Ovary (tissue), 9 donors: ENCODE results near the gene CHAC1. TPM values are rescaled to one million over a fixed set of nuclear protein-coding genes. Genes with fewer than 3 reads are reported as not detected.

Experiments used
- DNase-seq, 5 donors: peaks; one replicate each; pipeline ENCODE4 v3.0.0-alpha.2; 2019 to 2020
- H3K27ac ChIP-seq, 2 donors: fragments of 200-600 bp; one replicate each; pipeline versions ENCODE4 v1.5.1 to v1.8.0; 2019 to 2022
- H3K27me3 ChIP-seq: fragments of 200-600 bp; one replicate; pipeline ENCODE4 v1.8.0; 2022
- H3K36me3 ChIP-seq: fragments of 200-600 bp; sonication (generic); one replicate; pipeline ENCODE4 v1.5.1; 2019
- H3K4me1 ChIP-seq: one replicate; pipeline ENCODE4 v1.8.1; 2013; ENCODE audit warnings: mild to moderate bottlenecking, moderate library complexity; ENCODE audit not compliant: insufficient read depth
- H3K4me3 ChIP-seq: fragments of 200-600 bp; sonication (generic); one replicate; pipeline ENCODE4 v1.5.1; 2017
- H3K9me3 ChIP-seq, 2 donors: fragments of 200-600 bp in 1 of 2; sonication (generic) in 1 of 2; one replicate each; pipeline versions ENCODE4 v1.5.1 to v1.8.1; 2013 to 2019; ENCODE audit warnings: mild to moderate bottlenecking in 1 of 2, moderate library complexity in 1 of 2
- EP300 ChIP-seq: sonication (generic); formaldehyde crosslinking; IDR thresholded peaks from one replicate; pipeline ENCODE4 v1.6.1; 2017; ENCODE audit warnings: antibody characterized with exemption
- POLR2A ChIP-seq: fragments of 450-650 bp; IDR thresholded peaks from one replicate; pipeline ENCODE4 v1.6.1; 2017; ENCODE audit warnings: antibody characterized with exemption, mild to moderate bottlenecking, moderate library complexity
- WGBS, 3 donors: extraction: QIAGEN DNeasy Blood & Tissue Kit in 1 of 3; methylation state at CpG; one replicate each; pipeline versions ENCODE4 v1.1.5 to v1.1.7; 2013 to 2017; 5-methylcytosine and 5-hydroxymethylcytosine counted together
- intact Hi-C, 4 donors: fragments of 100-400 bp; cut with DNase I; formaldehyde crosslinking; loops; one replicate each; pipeline versions ENCODE4 v1.11.0 to v1.15.1; 2022 to 2023
- polyA plus RNA-seq, 2 donors: library from polyadenylated mRNA; stranded (reverse); fragments of 200-250 nt in 1 of 2; fragments of 350-450 nt in 1 of 2; fragmentation: Illumina TruSeq in 1 of 2; extraction: RNeasy Lipid Tissue Mini Kit (QIAGEN cat#74804) in 1 of 2; gene quantifications; one replicate each; pipeline ENCODE4 v1.2.3, GENCODE V29; 2013 to 2014
- total RNA-seq, 7 donors: library from RNA; depleted of rRNA in 2 of 7; stranded (reverse); fragments of >200 nt in 2 of 7; fragmentation: NEBNext Ultra II Directional in 3 of 7; extraction: Animal tissue kit (Norgen Biotek cat#: 25700) in 3 of 7; gene quantifications; one replicate each; pipeline versions ENCODE4 v1.1.0 to v1.2.4, GENCODE V29; 2016 to 2023
- TF ChIP-seq, protein P1 (sequence below), 3 donors: fragments of 450-650 bp in 2 of 3; fragments of 200-600 bp in 1 of 3; IDR thresholded peaks; one replicate each; pipeline versions ENCODE4 v1.5.1 to v1.8.0; 2016 to 2022; ENCODE audit warnings: antibody characterized with exemption in 3 of 3, mild to moderate bottlenecking in 1 of 3
- donor health status: DM: no; HTN: no; CAD: no; lungs with moderate emphysema.
- donor health status: DM: no; HTN: no; CAD: no.
- donor health status: Bipolar disorder and iron deficiency.
- donor health status: DM: yes; HTN: yes; CAD: no.
- donor health status: DM: no; HTN: no; CAD: no.
- donor health status: DM: yes; HTN: yes; CAD: no.

Gene CHAC1
- total and polyA plus RNA-seq, 9 donors, result 0.18 to 146 (median 2.1) TPM

DNA sequence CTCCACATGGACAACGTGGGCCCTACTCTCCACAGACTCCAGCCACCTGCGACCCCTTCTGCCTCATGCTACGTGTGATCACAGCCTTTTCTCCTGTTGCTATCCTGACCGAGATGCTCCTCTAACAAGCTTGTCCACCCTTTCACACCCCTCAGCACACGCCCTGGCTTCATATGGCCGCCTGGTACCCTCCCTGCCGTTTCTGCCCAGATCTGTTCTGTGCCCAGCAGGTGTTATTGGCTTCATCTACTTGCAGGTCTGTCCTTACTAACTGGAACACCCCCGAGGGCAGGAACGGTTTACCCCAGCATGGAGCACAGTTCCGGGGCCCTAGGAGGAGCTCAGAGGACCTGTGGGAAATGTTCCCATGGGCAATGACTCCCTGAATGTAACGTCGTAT is 9.9 kb downstream of the CHAC1 start:
- 89 to 92% (median 89%) methylated on average over 12 of the region's 12 CpGs for WGBS, 3 donors
- Histone ChIP-seq H3K27me3 (no peaks in the 10 kb centered on the region), H3K4me1 (peaks cover 8% of the 10 kb centered on the region), H3K27ac (no peak overlapping the region), H3K9me3 (no peaks in the 10 kb centered on the region), H3K36me3 (no peaks in the 10 kb centered on the region), H3K4me3 (no peak overlapping the region)
- intact Hi-C loops, result no loop called here
- no peak for DNase-seq
- no peak for TF ChIP-seq EP300
- TF ChIP-seq, protein P1, sequence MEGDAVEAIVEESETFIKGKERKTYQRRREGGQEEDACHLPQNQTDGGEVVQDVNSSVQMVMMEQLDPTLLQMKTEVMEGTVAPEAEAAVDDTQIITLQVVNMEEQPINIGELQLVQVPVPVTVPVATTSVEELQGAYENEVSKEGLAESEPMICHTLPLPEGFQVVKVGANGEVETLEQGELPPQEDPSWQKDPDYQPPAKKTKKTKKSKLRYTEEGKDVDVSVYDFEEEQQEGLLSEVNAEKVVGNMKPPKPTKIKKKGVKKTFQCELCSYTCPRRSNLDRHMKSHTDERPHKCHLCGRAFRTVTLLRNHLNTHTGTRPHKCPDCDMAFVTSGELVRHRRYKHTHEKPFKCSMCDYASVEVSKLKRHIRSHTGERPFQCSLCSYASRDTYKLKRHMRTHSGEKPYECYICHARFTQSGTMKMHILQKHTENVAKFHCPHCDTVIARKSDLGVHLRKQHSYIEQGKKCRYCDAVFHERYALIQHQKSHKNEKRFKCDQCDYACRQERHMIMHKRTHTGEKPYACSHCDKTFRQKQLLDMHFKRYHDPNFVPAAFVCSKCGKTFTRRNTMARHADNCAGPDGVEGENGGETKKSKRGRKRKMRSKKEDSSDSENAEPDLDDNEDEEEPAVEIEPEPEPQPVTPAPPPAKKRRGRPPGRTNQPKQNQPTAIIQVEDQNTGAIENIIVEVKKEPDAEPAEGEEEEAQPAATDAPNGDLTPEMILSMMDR (IDR thresholded peaks at IDR 0.05), result no peak
- no peak for TF ChIP-seq POLR2A

DNA sequence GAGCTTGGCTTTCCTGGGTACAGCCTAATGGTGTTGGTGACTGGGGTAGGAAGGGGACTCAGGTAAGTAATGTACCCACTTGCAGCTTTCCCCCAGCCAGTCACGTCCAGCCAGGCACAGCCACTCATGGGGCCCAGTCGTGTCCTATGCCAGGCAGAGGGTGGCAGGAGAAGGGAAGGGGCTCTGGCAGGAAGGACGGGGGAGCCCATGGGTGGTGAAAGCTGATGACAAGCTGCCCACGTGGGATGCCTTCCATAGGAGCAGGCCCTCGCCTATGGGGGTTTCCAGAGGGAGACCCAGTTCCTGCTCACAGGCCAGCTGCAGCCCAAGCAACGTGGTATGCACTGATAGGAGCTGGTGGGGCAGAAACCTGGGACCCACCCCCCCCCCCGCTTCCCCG is 10.7 kb downstream of the CHAC1 start:
- no peak for DNase-seq
- WGBS, 3 donors, result 80 to 88% (median 88%) methylated on average over 8 of the region's 8 CpGs
- Histone ChIP-seq H3K27ac (no peak overlapping the region), H3K9me3 (no peaks in the 10 kb centered on the region), H3K27me3 (no peaks in the 10 kb centered on the region), H3K4me3 (no peak overlapping the region), H3K36me3 (no peaks in the 10 kb centered on the region), H3K4me1 (peaks cover 8% of the 10 kb centered on the region)
- intact Hi-C loops, result no loop called here
- no peak for TF ChIP-seq EP300
- TF ChIP-seq, protein P1 (IDR thresholded peaks at IDR 0.05), result no peak
- TF ChIP-seq POLR2A, result no peak

DNA sequence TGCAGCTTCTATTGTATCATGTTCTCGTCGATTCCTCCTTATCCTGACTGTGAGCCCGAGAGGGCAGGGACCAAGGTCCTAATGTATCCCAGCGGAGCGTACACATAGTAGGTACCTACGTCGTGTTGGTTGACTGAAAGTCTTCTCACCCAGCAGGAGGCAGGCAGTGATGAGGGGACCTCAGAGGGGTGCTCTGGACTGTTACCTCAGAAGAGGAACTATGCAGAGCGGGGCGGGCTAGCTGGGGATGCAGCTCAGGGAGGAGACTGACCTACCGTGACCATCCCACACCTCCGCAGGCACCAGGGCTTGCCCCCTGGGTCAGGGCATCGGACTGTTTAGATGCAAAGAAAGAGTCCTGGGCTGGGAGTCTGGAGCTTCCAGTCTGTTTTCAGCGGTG is 11.4 kb downstream of the CHAC1 start:
- Histone ChIP-seq H3K27me3 (no peaks in the 10 kb centered on the region), H3K4me1 (peaks cover 8% of the 10 kb centered on the region), H3K27ac (no peak overlapping the region), H3K9me3 (no peaks in the 10 kb centered on the region), H3K4me3 (no peak overlapping the region), H3K36me3 (no peaks in the 10 kb centered on the region)
- intact Hi-C loops, result no loop called here
- 81 to 85% (median 83%) methylated on average over 13 of the region's 13 CpGs for WGBS, 3 donors
- no peak for DNase-seq
- TF ChIP-seq, protein P1 (IDR thresholded peaks at IDR 0.05), result no peak
- TF ChIP-seq EP300 (no peak), POLR2A (no peak)

DNA sequence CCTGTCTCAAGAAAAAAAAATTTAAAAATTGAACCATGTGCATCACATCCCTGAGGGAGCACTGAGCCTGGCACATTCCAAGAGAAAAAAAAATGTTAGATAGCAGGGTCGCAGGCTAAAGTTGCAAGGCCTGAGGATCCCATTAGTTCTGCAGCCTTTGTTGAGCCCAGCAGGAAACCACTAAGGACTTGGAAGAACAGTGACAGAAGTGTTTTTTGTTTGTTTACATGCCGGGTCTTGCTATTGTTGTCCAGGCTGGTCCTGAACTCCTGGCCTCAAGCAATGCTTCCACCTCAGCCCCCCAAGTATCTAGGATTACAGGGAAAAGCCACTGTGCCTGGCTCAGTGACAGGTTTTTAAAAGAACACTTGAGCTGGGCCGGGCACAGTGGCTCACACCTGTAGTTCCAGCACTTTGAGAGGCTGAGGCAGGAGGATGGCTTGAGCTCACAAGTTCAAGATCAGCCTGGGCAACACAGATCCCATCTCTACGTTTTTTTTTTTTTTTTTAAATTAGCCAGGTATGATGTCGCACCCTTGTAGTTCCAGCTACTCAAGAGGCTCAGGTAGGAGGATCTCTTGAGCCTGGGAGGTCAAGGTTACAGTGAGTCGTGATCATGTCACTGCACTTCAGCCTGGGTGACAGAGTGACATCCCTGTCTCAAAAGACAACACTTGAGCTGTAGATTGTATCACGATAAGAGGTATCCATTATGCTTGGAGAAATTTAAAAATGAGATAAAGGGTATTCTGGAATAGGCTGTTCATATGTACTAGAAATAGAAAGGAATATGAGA is 15.2 kb downstream of the CHAC1 start:
- no peak overlapping the region for H3K27ac ChIP-seq
- H3K4me1 ChIP-seq, result peaks cover 8% of the 10 kb centered on the region
- H3K36me3 ChIP-seq, result no peaks in the 10 kb centered on the region
- no peak for DNase-seq
- H3K27me3 ChIP-seq, result no peaks in the 10 kb centered on the region
- H3K4me3 ChIP-seq, result no peak overlapping the region
- H3K9me3 ChIP-seq, result no peaks in the 10 kb centered on the region
- intact Hi-C loops, result no loop called here
- TF ChIP-seq POLR2A, result no peak
- TF ChIP-seq EP300, result no peak
- TF ChIP-seq, protein P1 (IDR thresholded peaks at IDR 0.05), result no peak
- WGBS, 3 donors, result 70 to 78% (median 76%) methylated on average over 7 of the region's 7 CpGs
